ENCODE results near the gene CEP131.

The CEP131 gene

DNA sequence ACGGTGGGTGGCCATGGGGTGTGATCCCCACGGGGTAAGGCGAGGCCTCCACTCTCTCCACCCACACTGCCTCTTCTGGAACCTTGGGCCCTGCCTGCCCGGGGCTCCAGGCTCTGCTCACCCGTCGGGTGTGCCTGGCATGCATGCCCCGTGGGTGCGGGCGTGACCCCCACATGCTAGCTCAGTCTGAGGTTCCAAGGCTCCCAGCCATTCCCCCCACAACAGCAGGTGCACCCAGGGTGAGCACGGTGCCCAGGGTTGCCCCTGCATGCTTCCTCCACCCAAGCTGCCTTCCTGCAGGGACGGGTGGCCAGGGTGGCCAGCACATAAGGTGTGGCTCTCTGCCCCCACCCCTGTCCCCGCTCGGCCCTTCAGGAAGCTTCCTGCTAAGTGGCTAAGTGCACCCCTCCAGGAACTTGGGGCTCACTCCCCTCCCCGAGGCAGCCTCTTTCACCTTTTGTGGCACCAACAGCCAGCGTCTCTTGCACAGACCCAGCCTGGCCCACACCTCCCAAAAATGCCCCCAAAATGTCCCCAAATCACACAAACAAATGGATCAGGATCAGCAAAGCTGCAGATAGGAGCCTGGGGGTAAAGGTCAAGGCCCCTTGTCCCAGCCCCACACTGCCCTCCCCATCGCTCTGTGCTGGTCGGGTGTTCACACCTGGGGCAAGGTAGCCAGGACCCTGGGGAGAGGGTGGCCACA lies 78.9 kb downstream of the CEP131 start:
- DNase-seq = no peak

DNA sequence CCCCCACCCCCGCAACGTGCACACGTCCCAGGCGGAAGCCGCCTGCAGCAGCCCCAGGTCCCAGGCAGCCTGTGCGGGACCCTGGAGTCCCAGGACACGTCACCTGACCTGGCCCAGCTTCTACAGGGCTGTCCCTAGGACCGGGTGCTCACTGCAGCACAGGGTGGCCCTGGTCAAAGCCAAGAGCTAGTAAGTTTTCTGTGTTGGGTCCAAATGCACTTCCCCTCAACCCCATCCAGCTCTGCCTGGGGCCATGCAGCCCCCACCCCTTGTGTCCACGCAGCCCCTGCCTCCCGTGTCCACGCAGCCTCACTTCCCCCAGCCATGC lies 79.6 kb downstream of the CEP131 start:
- no peak for DNase-seq

DNA sequence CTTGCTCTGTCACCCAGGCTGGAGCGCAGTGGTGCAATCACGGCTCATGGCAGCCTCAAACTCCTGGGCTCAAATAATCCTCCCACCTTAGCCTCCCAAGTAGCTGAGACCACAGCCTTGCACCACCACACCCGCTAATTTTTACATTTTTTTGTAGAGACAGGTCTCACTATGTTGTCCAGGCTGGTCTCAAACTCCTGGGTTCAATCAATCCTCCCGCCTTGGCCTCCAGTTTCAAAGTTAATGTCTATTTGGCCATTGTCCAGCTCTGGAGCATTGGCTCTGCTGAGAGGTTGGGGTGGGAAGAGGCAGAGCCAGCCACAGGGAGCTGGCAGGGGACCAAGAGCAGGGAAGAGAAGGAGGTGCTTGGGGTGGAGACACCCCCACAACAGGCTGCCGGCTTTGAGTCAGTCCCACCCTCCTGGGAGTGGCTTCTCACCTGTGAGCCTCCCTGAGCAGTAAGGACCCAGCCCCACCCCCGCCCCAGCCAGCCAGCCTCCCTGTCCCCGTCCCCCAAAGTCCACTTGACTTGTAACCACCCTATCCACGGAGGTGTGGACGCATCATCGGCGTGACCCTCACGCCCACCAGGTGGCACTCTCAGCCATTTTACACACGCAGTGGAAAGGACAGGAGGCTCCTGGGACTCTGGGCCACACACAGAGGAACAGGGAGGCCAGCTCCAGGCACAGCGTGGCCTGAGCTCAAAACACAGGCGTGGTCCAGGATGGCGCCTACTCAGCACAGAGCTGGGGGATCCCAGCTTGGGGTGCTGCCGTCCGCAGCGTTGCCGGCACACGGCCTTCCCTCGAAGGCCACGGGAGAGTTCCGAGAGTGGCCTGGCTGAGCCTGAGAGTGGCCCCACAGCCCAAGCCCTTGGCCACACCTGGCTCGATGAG lies 80.2 kb downstream of the CEP131 start:
- no peak for DNase-seq

- no peak for DNase-seq
Measured at GRCh38 chr17:81140695-81141094, 82.1 kb downstream of the CEP131 start.

- no peak for DNase-seq
Measured at GRCh38 chr17:81140018-81140417, 82.7 kb downstream of the CEP131 start.
